Body of pancreas (tissue), 4 donors: ENCODE results near the gene LYST. TPM values are rescaled to one million over a fixed set of nuclear protein-coding genes. Genes with fewer than 3 reads are reported as not detected.

ENCODE experiments used
- ATAC-seq: fragments of 150-250 bp; one replicate; pipeline ENCODE4 v1.9.1; 2016
- DNase-seq, 4 donors: peaks; one replicate each; pipeline ENCODE4 v3.0.0-alpha.2; 2019
- H3K27ac ChIP-seq, 4 donors: fragments of 200-600 bp; sonication (generic); 1 replicate in 3 of 4; 2 replicates in 1 of 4; pipeline versions ENCODE4 v1.5.1 to v1.6.1; 2016 to 2019; ENCODE audit warnings: mild to moderate bottlenecking in 1 of 4, mixed read lengths in 1 of 4, moderate library complexity in 1 of 4
- H3K27me3 ChIP-seq, 2 donors: fragments of 200-600 bp; sonication (generic); one replicate each; pipeline ENCODE4 v1.6.0; 2016; ENCODE audit warnings: mild to moderate bottlenecking in 1 of 2
- H3K36me3 ChIP-seq, 2 donors: fragments of 200-600 bp; sonication (generic); replicated peaks in 1 of 2; 2 replicates each; pipeline ENCODE4 v1.5.1; 2016; ENCODE audit warnings: low read depth in 2 of 2; ENCODE audit not compliant: insufficient read depth in 1 of 2
- H3K4me1 ChIP-seq: fragments of 200-600 bp; sonication (generic); one replicate; pipeline ENCODE4 v1.6.0; 2016
- H3K4me3 ChIP-seq, 2 donors: fragments of 200-600 bp; sonication (generic); 1 replicate in 1 of 2; 2 replicates in 1 of 2; pipeline ENCODE4 v1.5.1; 2016 to 2019
- H3K9me3 ChIP-seq, 3 donors: fragments of 200-600 bp; sonication (generic); 1 replicate in 2 of 3; 2 replicates in 1 of 3; pipeline ENCODE4 v1.5.1; 2016
- CTCF ChIP-seq, 7 experiments: fragments of 450-650 bp in 4 of 7; fragments of 200-600 bp in 3 of 7; sonication (generic) in 3 of 7; IDR thresholded peaks; one replicate each; pipeline ENCODE4 v1.5.1; 2016 to 2019; ENCODE audit warnings: antibody characterized with exemption in 7 of 7
- POLR2A ChIP-seq, 3 donors: fragments of 450-650 bp; IDR thresholded peaks; one replicate each; pipeline ENCODE4 v1.6.1; 2016; ENCODE audit warnings: antibody characterized with exemption in 3 of 3, mild to moderate bottlenecking in 2 of 3
- WGBS, 2 donors: methylation state at CpG; one replicate each; pipeline ENCODE4 v1.1.5; 2017; 5-methylcytosine and 5-hydroxymethylcytosine counted together
- intact Hi-C: fragments of 100-400 bp; cut with DNase I; formaldehyde crosslinking; loops from one replicate; pipeline ENCODE4 v1.15.1; 2023
- total RNA-seq, 2 donors: library from RNA; depleted of rRNA; stranded (reverse); fragments of >200 nt; gene quantifications; one replicate each; pipeline ENCODE4 v1.1.0, GENCODE V29; 2016

Gene LYST
- total RNA-seq, 2 donors from 2014 or later: 16.5 to 21.0 TPM

GRCh38 chr1:235712812-235713211 is 153.9 kb downstream of the LYST start:
- H3K9me3 ChIP-seq: no peaks in the 10 kb centered on the region
- peaks cover 0 to 2% of the 10 kb centered on the region in 2 donors for H3K36me3 ChIP-seq
- peaks cover 28% of the 10 kb centered on the region for H3K4me1 ChIP-seq
- no peak overlapping the region for H3K4me3 ChIP-seq
- 92 to 100% methylated on average over 1 of the region's 1 CpG for WGBS, 2 donors
- TF ChIP-seq POLR2A (IDR thresholded peaks at IDR 0.05) (no peak), CTCF (IDR thresholded peaks at IDR 0.05) (no peak)
- DNase-seq (no peak), ATAC-seq (no peak)
- H3K27ac ChIP-seq: no peak overlapping the region
- H3K27me3 ChIP-seq: no peaks in the 10 kb centered on the region
- intact Hi-C loops: no loop called here

- TF ChIP-seq CTCF (IDR thresholded peaks at IDR 0.05) (no peak), POLR2A (IDR thresholded peaks at IDR 0.05) (no peak)
- intact Hi-C loops: no loop called here
- no peak overlapping the region for H3K4me3 ChIP-seq
- peaks cover 28% of the 10 kb centered on the region for H3K4me1 ChIP-seq
- H3K9me3 ChIP-seq: no peaks in the 10 kb centered on the region
- 69 to 90% methylated on average over 3 of the region's 3 CpGs for WGBS, 2 donors
- ATAC-seq (no peak), DNase-seq (no peak)
- H3K27me3 ChIP-seq: no peaks in the 10 kb centered on the region
- no peaks in the 10 kb centered on the region for H3K36me3 ChIP-seq
- no peak overlapping the region for H3K27ac ChIP-seq
Measured at GRCh38 chr1:235710687-235711086, 156.0 kb downstream of the LYST start.

GRCh38 chr1:235709018-235709417 is 157.7 kb downstream of the LYST start:
- Histone ChIP-seq H3K27me3 (no peaks in the 10 kb centered on the region), H3K9me3 (no peaks in the 10 kb centered on the region), H3K27ac (peak overlapping the region in 1 of 4 donors; percentile 4), H3K4me1 (peaks cover 18% of the 10 kb centered on the region), H3K4me3 (no peak overlapping the region), H3K36me3 (no peaks in the 10 kb centered on the region)
- TF ChIP-seq POLR2A (IDR thresholded peaks at IDR 0.05) (no peak), CTCF (IDR thresholded peaks at IDR 0.05) (no peak)
- intact Hi-C loops: no loop called here
- no peak for DNase-seq
- 79 to 84% methylated on average over 11 of the region's 11 CpGs for WGBS, 2 donors
- no peak for ATAC-seq

- H3K27ac ChIP-seq: peak overlapping the region in 3 of 4 donors; percentile 4 to 46 (median 14)
- TF ChIP-seq POLR2A (IDR thresholded peaks at IDR 0.05) (no peak), CTCF (IDR thresholded peaks at IDR 0.05) (no peak)
- intact Hi-C loops: no loop called here
- no peaks in the 10 kb centered on the region for H3K36me3 ChIP-seq
- no peak overlapping the region for H3K4me3 ChIP-seq
- H3K9me3 ChIP-seq: no peaks in the 10 kb centered on the region
- peaks cover 15% of the 10 kb centered on the region for H3K4me1 ChIP-seq
- DNase-seq: peak in 1 of 4 donors; percentile 17
- 26 to 32% methylated on average over 4 of the region's 4 CpGs for WGBS, 2 donors
- no peaks in the 10 kb centered on the region for H3K27me3 ChIP-seq
- peak; percentile 35 for ATAC-seq
Measured at GRCh38 chr1:235708390-235708962, 158.2 kb downstream of the LYST start.

GRCh38 chr1:235703506-235703905 is 163.2 kb downstream of the LYST start:
- no peak for TF ChIP-seq POLR2A (IDR thresholded peaks at IDR 0.05)
- TF ChIP-seq CTCF (IDR thresholded peaks at IDR 0.05): no peak
- Histone ChIP-seq H3K27me3 (no peaks in the 10 kb centered on the region), H3K4me3 (no peak overlapping the region), H3K27ac (no peak overlapping the region), H3K9me3 (no peaks in the 10 kb centered on the region), H3K4me1 (peaks cover 5% of the 10 kb centered on the region), H3K36me3 (peaks cover 0 to 4% of the 10 kb centered on the region in 2 donors)
- no peak for ATAC-seq
- no peak for DNase-seq
- 88 to 90% methylated on average over 2 of the region's 2 CpGs for WGBS, 2 donors
- intact Hi-C loops: no loop called here
